ENCODE measurements around the gene ROPN1L.

Gene ROPN1L

DNA sequence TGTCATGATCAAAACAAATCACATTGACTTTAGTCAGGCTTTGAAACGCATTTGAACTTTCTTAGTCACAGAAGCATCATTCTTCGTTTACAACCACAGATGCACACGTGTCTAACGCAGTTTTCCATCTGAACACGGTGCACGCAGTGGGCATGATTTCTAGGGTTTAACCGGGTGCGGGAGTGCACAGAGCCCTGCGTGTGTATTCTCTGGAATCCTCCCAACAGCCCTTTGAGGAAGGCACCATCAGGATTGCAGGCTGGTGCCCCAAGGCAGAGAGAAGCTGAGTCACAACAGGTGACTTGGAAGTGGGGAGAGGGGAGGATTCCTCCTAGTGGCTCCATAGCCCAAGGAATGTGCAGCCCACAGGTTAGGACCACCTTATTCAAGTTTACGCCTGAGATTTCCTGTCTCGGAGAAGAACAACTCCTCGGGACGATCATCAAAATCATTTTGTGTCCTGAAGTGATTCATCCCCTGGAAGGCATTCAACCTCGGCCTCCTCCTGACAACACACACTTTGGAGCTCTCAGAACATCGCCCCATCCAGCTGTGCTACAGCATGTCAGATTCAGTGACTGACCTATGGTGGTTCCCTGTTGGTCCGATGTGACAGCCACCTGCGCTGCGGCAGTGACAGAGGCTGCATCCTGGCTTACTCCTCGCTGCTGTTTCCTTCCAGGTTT is 13.1 kb downstream of the ROPN1L start:
- POLR2A ChIA-PET (ENCODE audit: low non-redundant PET) = no interaction called here
- CTCF ChIA-PET = interaction anchor here (0.6 to 5.4 kb wide), 6 partner anchors 91 to 665 kb away, joined by 3 to 55 read pairs (median 4); no protein-coding TSS in a partner anchor
- H3K27ac ChIP-seq = peak overlapping the region; percentile 81
- DNase-seq (ENCODE audit: low spot score) = peak; percentile 60
- TF ChIP-seq, protein P1, sequence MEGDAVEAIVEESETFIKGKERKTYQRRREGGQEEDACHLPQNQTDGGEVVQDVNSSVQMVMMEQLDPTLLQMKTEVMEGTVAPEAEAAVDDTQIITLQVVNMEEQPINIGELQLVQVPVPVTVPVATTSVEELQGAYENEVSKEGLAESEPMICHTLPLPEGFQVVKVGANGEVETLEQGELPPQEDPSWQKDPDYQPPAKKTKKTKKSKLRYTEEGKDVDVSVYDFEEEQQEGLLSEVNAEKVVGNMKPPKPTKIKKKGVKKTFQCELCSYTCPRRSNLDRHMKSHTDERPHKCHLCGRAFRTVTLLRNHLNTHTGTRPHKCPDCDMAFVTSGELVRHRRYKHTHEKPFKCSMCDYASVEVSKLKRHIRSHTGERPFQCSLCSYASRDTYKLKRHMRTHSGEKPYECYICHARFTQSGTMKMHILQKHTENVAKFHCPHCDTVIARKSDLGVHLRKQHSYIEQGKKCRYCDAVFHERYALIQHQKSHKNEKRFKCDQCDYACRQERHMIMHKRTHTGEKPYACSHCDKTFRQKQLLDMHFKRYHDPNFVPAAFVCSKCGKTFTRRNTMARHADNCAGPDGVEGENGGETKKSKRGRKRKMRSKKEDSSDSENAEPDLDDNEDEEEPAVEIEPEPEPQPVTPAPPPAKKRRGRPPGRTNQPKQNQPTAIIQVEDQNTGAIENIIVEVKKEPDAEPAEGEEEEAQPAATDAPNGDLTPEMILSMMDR (conservative IDR thresholded peaks at IDR 0.05; ENCODE audit: low read depth) = no peak

DNA sequence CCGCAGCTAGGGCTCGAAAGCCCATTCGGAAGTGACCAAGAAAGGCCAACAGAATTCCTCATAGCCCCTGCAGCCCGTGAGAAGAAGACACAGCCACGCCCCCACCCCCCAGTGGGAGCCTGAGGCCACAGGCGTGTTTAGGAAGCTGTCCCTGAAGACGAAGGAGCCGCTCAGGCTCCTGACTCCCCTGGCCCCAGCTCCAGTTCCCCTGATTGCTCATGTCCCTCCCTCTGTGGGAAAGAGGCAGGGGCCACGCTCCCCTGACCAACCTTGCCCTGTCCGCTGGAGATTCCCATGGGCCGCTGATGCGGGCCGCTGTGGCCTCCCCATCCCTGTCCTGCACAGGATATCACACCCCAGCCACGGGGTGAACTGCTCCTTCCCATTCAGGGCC is 13.6 kb downstream of the ROPN1L start:
- POLR2A ChIA-PET (ENCODE audit: low non-redundant PET) = no interaction called here
- CTCF ChIA-PET = interaction anchor here (0.7 to 5.4 kb wide), 2 partner anchors 137 to 173 kb away, joined by 4 to 55 read pairs; no protein-coding TSS in a partner anchor
- TF ChIP-seq, protein P1 (conservative IDR thresholded peaks at IDR 0.05; ENCODE audit: low read depth) = no peak
- peak overlapping the region; percentile 81 for H3K27ac ChIP-seq
- DNase-seq (ENCODE audit: low spot score) = no peak

DNA sequence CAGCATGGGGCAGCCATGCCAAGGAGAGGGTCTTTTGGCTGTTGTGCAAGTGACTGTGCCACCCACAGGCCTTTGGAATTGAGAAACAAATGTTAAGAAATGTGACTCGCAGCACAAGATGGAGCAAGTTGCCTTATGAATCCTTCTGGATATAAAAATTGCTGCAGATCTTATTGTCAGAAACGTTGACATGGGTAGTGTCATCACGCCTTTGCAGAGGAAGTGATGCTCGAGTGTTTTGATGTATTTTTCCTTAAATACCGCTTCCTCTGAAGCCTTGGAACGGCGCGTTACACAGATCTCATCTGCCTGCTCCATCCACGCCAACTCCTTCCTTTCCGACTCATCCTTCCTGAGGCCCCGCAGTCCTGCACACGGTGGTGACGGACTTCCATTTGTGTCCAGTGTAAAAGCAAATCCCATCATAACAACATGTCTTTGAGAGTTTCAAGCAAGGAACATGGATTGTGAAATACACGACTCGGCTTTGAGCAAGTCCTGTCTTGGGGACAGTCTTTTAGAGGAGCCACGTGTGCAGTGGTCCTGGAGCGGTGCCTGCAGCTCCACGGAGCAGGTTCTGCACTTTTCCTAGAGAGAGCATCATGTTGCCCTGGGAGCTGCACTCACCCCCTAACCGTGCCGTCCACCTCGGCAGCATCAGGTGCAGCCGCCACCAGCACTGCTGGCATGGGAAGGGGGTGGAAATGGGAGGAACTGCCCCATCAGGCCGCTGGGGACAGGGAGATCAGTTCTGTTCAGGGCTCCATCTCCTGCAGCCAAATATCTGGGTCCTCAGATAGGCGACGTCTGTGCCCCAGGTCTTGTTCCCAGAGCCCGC is 15.1 kb downstream of the ROPN1L start:
- H3K27ac ChIP-seq = peak overlapping the region; percentile 81
- ChIA-PET CTCF (interaction anchor here (0.6 to 5.4 kb wide), 3 partner anchors 119 to 172 kb away, joined by 3 to 55 read pairs (median 4); no protein-coding TSS in a partner anchor), POLR2A (ENCODE audit: low non-redundant PET) (no interaction called here)
- TF ChIP-seq, protein P1 (conservative IDR thresholded peaks at IDR 0.05; ENCODE audit: low read depth) = no peak
- no peak for DNase-seq (ENCODE audit: low spot score)

DNA sequence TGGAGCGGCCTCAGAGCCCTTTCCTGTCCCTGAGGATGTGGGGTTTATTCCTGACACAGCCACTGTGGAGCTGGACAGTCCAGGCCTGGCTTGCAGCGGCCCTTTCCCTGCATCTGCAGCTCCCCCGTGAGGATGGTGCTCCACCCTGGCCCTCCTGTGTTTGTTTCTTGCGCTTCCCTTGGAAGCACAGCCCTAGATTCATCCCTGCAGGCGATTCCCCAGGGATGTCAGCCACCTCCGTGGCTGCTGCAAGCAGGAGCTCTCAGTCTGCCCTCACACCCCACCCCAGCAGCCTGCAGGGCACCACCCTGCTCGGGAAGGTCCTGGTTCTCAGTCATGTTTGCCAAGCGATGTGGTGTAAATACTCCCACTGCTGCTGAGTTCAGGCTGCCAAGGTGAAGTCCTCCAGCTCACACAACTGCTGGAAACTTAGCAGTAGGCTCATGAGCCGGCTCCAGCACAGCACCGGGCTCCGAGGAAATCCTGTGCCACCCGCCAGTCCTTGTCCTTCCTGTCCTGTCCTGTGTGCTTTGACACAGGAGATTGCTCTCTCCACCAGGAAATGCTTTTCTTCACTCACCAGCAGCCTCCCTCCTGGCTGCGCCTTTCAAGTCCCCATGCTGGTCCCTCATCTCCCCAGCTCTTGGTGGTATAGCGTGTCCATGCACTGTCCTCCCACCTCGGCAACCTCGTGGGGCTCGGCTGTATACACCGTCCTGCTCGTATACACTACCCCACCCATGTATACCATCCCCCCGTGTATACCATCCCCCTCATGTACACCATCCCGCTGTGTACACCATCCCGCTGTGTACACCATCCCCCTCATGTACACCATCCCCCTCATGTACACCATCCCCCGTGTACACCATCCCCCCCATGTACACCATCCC is 16.2 kb downstream of the ROPN1L start:
- CTCF ChIA-PET = interaction anchor here (0.5 to 1.2 kb wide), 3 partner anchors 96 to 170 kb away, joined by 3 to 4 read pairs (median 3); no protein-coding TSS in a partner anchor

DNA sequence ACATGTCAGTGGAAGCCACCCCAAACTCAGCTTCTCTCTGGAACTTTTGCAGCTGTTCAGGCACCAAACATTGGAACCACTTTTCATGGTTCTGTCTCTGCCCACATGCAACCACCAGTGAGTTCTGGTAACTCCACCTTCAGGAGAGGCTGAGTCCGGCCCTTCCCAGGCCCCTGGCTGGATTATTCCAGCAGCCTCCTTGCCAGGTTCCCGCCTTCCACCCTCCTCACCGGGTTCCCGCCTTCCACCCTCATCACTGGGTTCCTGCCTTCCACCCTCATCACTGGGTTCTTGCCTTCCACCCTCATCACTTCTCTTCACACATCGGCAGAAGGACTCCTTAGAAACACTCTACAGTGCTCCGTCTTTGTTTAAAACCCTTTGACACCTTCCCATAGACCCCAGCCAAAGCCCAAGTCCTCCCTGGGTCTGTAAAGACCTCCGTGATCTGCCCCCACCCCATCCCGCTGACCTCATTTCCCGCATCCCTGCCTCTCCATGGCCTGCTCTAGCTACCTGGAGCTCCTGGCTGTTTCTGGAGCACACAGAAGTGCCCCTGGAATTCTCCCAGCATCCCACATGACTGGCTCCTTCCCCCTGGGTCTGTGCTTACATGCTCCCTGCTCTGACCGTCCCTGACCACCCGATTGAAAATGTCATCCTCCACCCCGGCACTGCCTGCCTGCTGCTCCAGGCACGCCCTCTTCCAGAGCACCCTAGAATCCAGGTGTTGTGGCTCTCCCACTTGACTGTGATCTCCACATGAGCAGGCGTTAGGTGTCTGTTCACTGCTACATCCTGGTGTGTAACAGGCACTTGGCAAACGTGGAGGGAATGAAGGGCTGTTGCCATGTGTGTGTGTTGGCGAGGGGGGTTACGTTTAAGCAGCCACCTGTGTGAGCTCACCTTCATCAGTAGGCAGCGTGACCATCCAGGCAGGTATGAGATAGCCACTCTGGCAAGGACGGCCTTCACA is 17.7 kb downstream of the ROPN1L start:
- ChIA-PET POLR2A (ENCODE audit: low non-redundant PET) (no interaction called here), CTCF (interaction anchor here (1.1 kb wide), 1 partner anchor 169 kb away, joined by 4 read pairs; no protein-coding TSS in a partner anchor)
- peak overlapping the region; percentile 72 for H3K27ac ChIP-seq
- DNase-seq (ENCODE audit: low spot score) = no peak
- TF ChIP-seq, protein P1 (conservative IDR thresholded peaks at IDR 0.05; ENCODE audit: low read depth) = no peak

More for the DNA sequence above, 16.2 kb downstream of the ROPN1L start:
- H3K27ac ChIP-seq = peak overlapping the region; percentile 81
- POLR2A ChIA-PET (ENCODE audit: low non-redundant PET) = no interaction called here
- TF ChIP-seq, protein P1 (conservative IDR thresholded peaks at IDR 0.05; ENCODE audit: low read depth) = no peak
- no peak for DNase-seq (ENCODE audit: low spot score)

Data from RWPE1 (cell line).